Tibial nerve (tissue), 4 donors: Measurements from ENCODE around the gene KRT77. TPM values are rescaled to one million over a fixed set of nuclear protein-coding genes. Genes with fewer than 3 reads are reported as not detected.
"Not testable (repeated sequence)": the region's sequence is repeated elsewhere in the genome, so short reads cannot be mapped to it uniquely, and the experiment has no call there.

ENCODE experiments used
- DNase-seq, 2 donors: peaks; one replicate each; pipeline ENCODE4 v3.0.0-alpha.2; 2019; ENCODE audit warnings: low spot score in 2 of 2
- H3K27ac ChIP-seq, 4 donors: fragments of 200-600 bp; sonication (generic) in 3 of 4; one replicate each; pipeline ENCODE4 v1.5.1; 2017 to 2019; ENCODE audit warnings: mild to moderate bottlenecking in 1 of 4
- H3K27me3 ChIP-seq, 2 donors: fragments of 200-600 bp; sonication (generic) in 1 of 2; one replicate each; pipeline versions ENCODE4 v1.5.1 to v1.6.0; 2017 to 2019
- H3K36me3 ChIP-seq, 3 donors: fragments of 200-600 bp; sonication (generic); one replicate each; pipeline ENCODE4 v1.5.1; 2018 to 2019
- H3K4me1 ChIP-seq, 4 donors: fragments of 200-600 bp; sonication (generic) in 3 of 4; one replicate each; pipeline ENCODE4 v1.5.1; 2017 to 2019
- H3K4me3 ChIP-seq, 4 donors: fragments of 200-600 bp; sonication (generic) in 3 of 4; one replicate each; pipeline ENCODE4 v1.5.1; 2017 to 2019; ENCODE audit warnings: mild to moderate bottlenecking in 1 of 4, moderate library complexity in 1 of 4
- H3K9me3 ChIP-seq, 4 donors: fragments of 200-600 bp; sonication (generic) in 3 of 4; one replicate each; pipeline ENCODE4 v1.5.1; 2017 to 2019
- CTCF ChIP-seq, 5 experiments: fragments of 200-600 bp in 3 of 5; fragments of 450-650 bp in 2 of 5; sonication (generic) in 3 of 5; IDR thresholded peaks; one replicate each; pipeline ENCODE4 v1.5.1; 2016 to 2019; ENCODE audit warnings: antibody characterized with exemption in 5 of 5, mild to moderate bottlenecking in 3 of 5, moderate library complexity in 2 of 5
- EP300 ChIP-seq, 2 donors: sonication (generic); formaldehyde crosslinking; IDR thresholded peaks; one replicate each; pipeline ENCODE4 v1.6.1; 2017; ENCODE audit warnings: antibody characterized with exemption in 2 of 2, mild to moderate bottlenecking in 1 of 2
- POLR2A ChIP-seq, 2 donors: fragments of 450-650 bp; IDR thresholded peaks; one replicate each; pipeline ENCODE4 v1.6.1; 2017; ENCODE audit warnings: antibody characterized with exemption in 2 of 2, mild to moderate bottlenecking in 2 of 2, moderate library complexity in 2 of 2
- WGBS, 2 donors: methylation state at CpG; one replicate each; pipeline ENCODE4 v1.1.5; 2018; 5-methylcytosine and 5-hydroxymethylcytosine counted together
- total RNA-seq, 4 donors: library from RNA; depleted of rRNA; stranded (reverse); fragments of >200 nt; gene quantifications; one replicate each; pipeline ENCODE4 v1.1.0, GENCODE V29; 2016

The KRT77 gene
- total RNA-seq, 4 donors from 2014 or later = not detected

DNA sequence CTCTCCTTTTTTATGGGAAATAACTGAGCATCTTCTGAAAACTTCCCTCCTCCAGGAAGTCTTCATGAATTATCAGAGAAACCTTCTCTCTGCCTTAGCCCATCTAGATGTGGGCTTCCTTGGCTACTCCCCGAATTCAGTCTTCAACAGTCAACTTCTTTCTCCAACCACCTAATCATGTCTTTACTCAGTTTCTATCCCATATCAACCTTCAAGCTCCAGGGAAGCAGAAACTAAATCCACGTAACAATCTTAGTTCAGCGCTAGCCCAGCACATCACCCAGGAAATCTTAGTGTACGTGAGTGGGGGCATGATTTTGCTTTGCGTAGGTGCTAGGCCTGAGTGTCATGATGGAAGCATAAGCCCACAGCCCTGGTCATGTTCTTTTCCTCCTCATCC lies 12.7 kb upstream of the KRT77 start:
- peaks cover 0 to 16% (median 4%) of the 10 kb centered on the region in 4 donors for H3K4me1 ChIP-seq
- no peak overlapping the region for H3K27ac ChIP-seq
- H3K9me3 ChIP-seq = no peaks in the 10 kb centered on the region
- no peaks in the 10 kb centered on the region for H3K36me3 ChIP-seq
- WGBS, 2 donors = 84 to 95% methylated on average over 5 of the region's 5 CpGs
- no peak overlapping the region for H3K4me3 ChIP-seq
- no peak for DNase-seq
- TF ChIP-seq EP300 (IDR thresholded peaks at IDR 0.05) (no peak), POLR2A (IDR thresholded peaks at IDR 0.05) (no peak), CTCF (IDR thresholded peaks at IDR 0.05) (no peak)
- peaks cover 0 to 50% of the 10 kb centered on the region in 2 donors for H3K27me3 ChIP-seq

DNA sequence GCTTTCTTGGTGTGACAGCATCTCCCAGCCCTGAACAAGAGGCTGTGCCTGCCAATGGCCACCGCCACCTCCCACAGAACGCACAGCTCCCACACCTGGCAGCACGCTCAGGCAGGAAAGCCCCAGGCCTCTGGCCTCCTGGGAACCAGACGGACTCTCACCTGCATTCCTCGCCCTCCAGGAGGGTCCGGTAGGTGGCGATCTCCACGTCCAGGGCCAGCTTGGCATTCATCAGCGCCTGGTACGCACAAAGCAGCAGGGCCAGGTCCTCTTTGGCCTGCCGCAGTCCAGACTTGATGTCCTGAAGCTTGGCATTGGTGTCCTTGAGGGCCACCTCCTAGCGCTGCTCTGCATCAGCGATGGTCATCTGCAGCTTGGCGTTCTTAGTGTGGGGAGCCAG lies 12.1 kb upstream of the KRT77 start:
- H3K9me3 ChIP-seq = no peaks in the 10 kb centered on the region
- no peaks in the 10 kb centered on the region for H3K36me3 ChIP-seq
- whole genome bisulfite sequencing, 2 donors = 74 to 81% methylated on average over 4 to 14 of the region's 14 CpGs
- no peak for DNase-seq
- peaks cover 0 to 16% (median 4%) of the 10 kb centered on the region in 4 donors for H3K4me1 ChIP-seq
- no peak overlapping the region for H3K27ac ChIP-seq
- no peak for TF ChIP-seq EP300 (IDR thresholded peaks at IDR 0.05)
- H3K27me3 ChIP-seq = peaks cover 0 to 50% of the 10 kb centered on the region in 2 donors
- H3K4me3 ChIP-seq = no peak overlapping the region

DNA sequence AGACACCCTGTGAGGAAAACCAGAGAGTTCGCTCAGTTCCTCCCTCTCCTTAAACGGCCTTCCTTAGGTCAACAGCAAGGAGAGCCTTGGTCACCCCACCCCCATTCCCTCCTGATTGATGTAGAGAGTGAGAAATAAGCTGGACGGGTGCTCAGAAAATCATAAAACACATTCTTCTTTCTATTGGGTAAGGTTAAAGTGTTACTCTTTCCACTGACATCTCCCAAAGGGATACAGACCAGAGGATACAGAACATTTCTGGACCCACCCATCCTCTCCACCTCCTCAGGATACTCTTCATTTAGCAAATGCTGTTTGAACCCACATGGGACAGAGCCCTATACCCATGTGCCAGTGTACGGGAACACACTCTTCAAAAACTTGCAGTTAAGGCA lies 11.6 kb upstream of the KRT77 start:
- H3K27me3 ChIP-seq = peaks cover 0 to 50% of the 10 kb centered on the region in 2 donors
- H3K36me3 ChIP-seq = no peaks in the 10 kb centered on the region
- H3K27ac ChIP-seq = no peak overlapping the region
- peaks cover 0 to 16% (median 4%) of the 10 kb centered on the region in 4 donors for H3K4me1 ChIP-seq
- H3K9me3 ChIP-seq = no peaks in the 10 kb centered on the region
- no peak for TF ChIP-seq POLR2A (IDR thresholded peaks at IDR 0.05)
- TF ChIP-seq EP300 (IDR thresholded peaks at IDR 0.05) = no peak
- no peak for TF ChIP-seq CTCF (IDR thresholded peaks at IDR 0.05)
- DNase-seq = no peak
- no peak overlapping the region for H3K4me3 ChIP-seq
- WGBS, 2 donors = 44 to 57% methylated on average over 4 of the region's 4 CpGs

GRCh38 chr12:52713960-52714886 lies 10.9 kb upstream of the KRT77 start:
- Histone ChIP-seq H3K36me3 (no peaks in the 10 kb centered on the region), H3K9me3 (no peaks in the 10 kb centered on the region), H3K4me1 (peaks cover 0 to 16% (median 4%) of the 10 kb centered on the region in 4 donors), H3K27me3 (peaks cover 0 to 50% of the 10 kb centered on the region in 2 donors), H3K4me3 (peak overlapping the region in 1 of 4 donors; percentile 29), H3K27ac (no peak overlapping the region)
- 8 to 12% methylated on average over 22 to 49 of the region's 72 CpGs for WGBS, 2 donors
- no peak for TF ChIP-seq POLR2A (IDR thresholded peaks at IDR 0.05)
- TF ChIP-seq CTCF (IDR thresholded peaks at IDR 0.05) = no peak
- no peak for TF ChIP-seq EP300 (IDR thresholded peaks at IDR 0.05)
- DNase-seq = no peak

GRCh38 chr12:52712122-52712521 lies 8.8 kb upstream of the KRT77 start:
- 91 to 95% methylated on average over 6 of the region's 6 CpGs for WGBS, 2 donors
- H3K9me3 ChIP-seq, H3K36me3 ChIP-seq, H3K4me3 ChIP-seq, H3K27ac ChIP-seq, DNase-seq: not testable (repeated sequence)
- Histone ChIP-seq H3K27me3 (peaks cover 0 to 50% of the 10 kb centered on the region in 2 donors), H3K4me1 (peaks cover 0 to 16% (median 4%) of the 10 kb centered on the region in 4 donors)

DNA sequence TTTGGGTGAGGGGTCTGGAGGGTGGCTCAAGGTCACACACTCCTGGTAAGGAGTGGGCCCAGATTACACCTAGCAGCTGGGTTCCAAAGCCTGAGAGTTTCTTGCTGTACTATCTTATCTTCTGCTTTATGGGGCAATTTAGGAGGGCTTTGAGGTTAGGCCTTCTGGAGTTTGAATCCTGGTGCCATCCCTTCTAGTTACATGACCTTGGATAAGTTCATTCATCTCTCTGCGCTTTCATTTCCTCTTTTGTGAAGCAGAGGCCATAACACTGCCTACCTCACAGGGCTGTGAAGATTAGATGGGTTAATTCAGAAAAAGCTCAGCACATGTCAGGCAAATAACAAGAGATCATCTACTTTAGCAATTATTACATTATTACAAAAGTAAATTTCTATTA lies 7.4 kb upstream of the KRT77 start:
- H3K27me3 ChIP-seq = peaks cover 0 to 41% of the 10 kb centered on the region in 2 donors
- H3K36me3 ChIP-seq = no peaks in the 10 kb centered on the region
- H3K27ac ChIP-seq = no peak overlapping the region
- no peaks in the 10 kb centered on the region for H3K9me3 ChIP-seq
- H3K4me3 ChIP-seq = no peak overlapping the region
- WGBS, 2 donors = 91 to 100% methylated on average over 1 of the region's 1 CpG
- no peak for DNase-seq
- peaks cover 0 to 16% (median 4%) of the 10 kb centered on the region in 4 donors for H3K4me1 ChIP-seq
- TF ChIP-seq CTCF (IDR thresholded peaks at IDR 0.05) (no peak), POLR2A (IDR thresholded peaks at IDR 0.05) (no peak), EP300 (IDR thresholded peaks at IDR 0.05) (no peak)
